ENCODE data around the gene PAF1.

PAF1 gene

DNA sequence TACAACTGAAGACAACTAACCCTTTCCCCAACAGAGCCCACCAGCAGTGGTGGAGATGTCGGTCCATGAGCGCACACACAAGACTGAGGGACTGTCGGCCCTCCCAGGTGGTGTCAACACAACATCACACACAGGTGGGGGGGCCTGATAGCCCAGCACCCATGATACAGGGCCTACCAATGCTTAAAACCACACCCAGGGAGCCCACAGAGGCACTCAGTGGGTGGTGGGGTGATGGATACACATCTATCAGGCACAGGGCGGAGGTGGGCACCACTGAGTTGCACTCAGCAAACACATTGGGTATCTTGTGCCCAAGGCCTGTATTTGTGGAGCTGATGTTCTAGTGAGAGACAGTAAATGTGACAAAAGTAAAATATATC is 8.8 kb upstream of the PAF1 start:
- 0 out of 22 replicates have a peak, but pooled peaks cover 0 to 6% (median 0%) of the 10 kb centered on the region in 11 experiments for H4K20me1 ChIP-seq
- peak overlapping the region; percentile 89 to 100 (median 99) for H3K27ac ChIP-seq
- peaks cover 0 to 9% (median 4%) of the 10 kb centered on the region in 11 experiments; a peak in 4 of 22 replicates for H3K9me3 ChIP-seq (replicated peaks in 1 of 11)
- H3K36me3 ChIP-seq, result peaks cover 14 to 39% (median 26%) of the 10 kb centered on the region in 11 experiments
- no peaks in the 10 kb centered on the region for H3K27me3 ChIP-seq
- H3K4me2 ChIP-seq, result peak overlapping the region; percentile 15 to 99 (median 96)
- peaks cover 74 to 89% (median 78%) of the 10 kb centered on the region in 10 experiments for H3K4me1 ChIP-seq
- 0 out of 20 replicates have a peak overlapping the region, but pooled peaks of 2 of the 10 experiments have one; percentile 8 to 25 for H3K4me3 ChIP-seq
- H3K9ac ChIP-seq, result peak overlapping the region; percentile 19 to 99 (median 93); a peak in 19 of 22 replicates
- TF ChIP-seq Cebpa-rat (IDR thresholded peaks at IDR 0.05), result no peak

DNA sequence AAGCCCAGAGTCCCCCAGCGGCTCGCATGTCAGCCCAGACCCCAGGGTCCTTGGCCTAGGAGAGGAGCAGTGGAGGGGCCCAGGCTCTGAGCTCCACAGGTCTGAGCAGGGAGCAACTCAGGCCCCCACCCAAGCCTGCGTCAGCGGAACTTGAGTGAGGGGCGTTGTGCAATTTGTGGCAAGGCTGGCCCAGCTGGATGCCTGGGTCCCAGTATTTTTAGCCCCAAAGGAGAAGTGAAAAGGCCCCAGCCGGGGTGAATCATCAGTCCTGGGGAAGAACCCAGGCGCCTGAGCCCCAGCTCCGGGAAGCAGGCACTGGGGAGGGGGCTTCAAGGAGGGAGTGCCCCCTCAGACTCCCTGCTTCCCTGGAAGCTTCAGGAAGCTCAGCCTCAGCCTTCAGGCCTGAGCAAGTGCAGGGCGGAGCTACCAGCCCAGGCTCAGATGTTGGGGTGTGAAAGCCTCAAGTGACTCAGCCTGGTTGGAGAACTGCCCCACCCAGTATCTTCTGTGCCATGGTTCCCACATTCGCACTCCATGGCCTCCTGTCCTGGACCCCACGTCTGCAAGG is 7.5 kb upstream of the PAF1 start:
- peak overlapping the region; percentile 61 to 99 (median 96) for H3K4me2 ChIP-seq
- H3K27ac ChIP-seq, result peak overlapping the region; percentile 89 to 100 (median 99)
- H3K36me3 ChIP-seq, result peaks cover 23 to 49% (median 36%) of the 10 kb centered on the region in 11 experiments
- TF ChIP-seq Cebpa-rat (IDR thresholded peaks at IDR 0.05), result peak; percentile 82 to 100 (median 97)
- H3K9ac ChIP-seq, result peak overlapping the region; percentile 81 to 99 (median 93)
- peaks cover 0 to 9% (median 4%) of the 10 kb centered on the region in 11 experiments; a peak in 4 of 22 replicates for H3K9me3 ChIP-seq (replicated peaks in 1 of 11)
- peak overlapping the region in 9 of 10 experiments; percentile 23 to 62 (median 46); a peak in 15 of 20 replicates for H3K4me3 ChIP-seq
- H4K20me1 ChIP-seq, result 0 out of 22 replicates have a peak, but pooled peaks cover 0 to 6% (median 0%) of the 10 kb centered on the region in 11 experiments
- H3K4me1 ChIP-seq, result peaks cover 61 to 87% (median 69%) of the 10 kb centered on the region in 10 experiments
- H3K27me3 ChIP-seq, result no peaks in the 10 kb centered on the region

DNA sequence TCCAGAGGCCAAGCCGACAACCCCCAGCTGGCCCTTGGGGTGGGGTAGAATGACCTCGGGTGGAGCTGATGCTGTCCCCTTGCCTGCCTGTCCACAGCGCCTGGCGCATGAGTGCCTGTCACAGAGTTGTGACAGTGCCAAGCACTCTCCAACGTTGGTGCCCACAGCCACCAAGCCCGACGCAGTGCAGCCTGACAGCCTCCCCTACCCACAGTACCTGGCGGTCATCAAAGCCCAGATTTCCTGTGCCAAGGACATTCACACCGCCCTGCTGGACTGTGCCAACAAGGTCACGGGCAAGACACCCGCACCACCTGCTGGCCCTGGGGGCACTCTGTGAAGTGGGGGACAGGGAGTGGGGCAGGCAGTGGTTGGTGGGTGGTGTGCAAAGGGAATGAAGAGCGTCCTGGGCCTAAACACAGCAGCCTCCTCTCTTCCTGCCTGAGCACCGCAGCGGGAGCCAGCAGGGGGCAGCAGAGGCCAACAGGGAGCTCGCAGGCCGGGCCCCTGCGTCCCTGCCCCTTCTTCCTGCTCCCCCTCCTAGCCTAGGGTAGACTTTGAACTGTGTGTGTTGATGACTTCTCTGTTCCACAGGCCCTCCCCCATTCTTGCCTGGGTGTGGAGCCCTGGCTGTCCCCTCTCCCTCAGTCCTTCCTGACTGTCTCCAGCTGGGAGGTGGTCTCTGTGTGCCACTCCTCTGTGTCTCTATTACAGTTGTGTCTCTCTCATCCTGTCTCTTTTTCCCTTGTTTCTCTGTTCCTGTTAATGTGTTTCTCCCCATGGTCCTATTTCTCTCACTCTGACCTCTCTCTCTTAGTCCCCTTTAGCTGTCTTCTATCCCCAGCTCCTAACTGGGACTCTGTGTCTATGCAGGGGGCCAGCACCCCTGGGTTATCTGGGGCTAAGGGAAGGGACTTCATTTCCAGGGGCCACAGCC is 6.7 kb upstream of the PAF1 start:
- no peaks in the 10 kb centered on the region for H3K27me3 ChIP-seq
- peak overlapping the region; percentile 61 to 99 (median 96) for H3K4me2 ChIP-seq
- peaks cover 55 to 94% (median 69%) of the 10 kb centered on the region in 10 experiments for H3K4me1 ChIP-seq
- TF ChIP-seq Cebpa-rat (IDR thresholded peaks at IDR 0.05), result no peak
- H3K9me3 ChIP-seq (replicated peaks in 1 of 11), result peaks cover 0 to 9% (median 4%) of the 10 kb centered on the region in 11 experiments; a peak in 4 of 22 replicates
- H3K9ac ChIP-seq, result peak overlapping the region; percentile 81 to 99 (median 93)
- H3K4me3 ChIP-seq, result peak overlapping the region in 9 of 10 experiments; percentile 23 to 62 (median 46); a peak in 15 of 20 replicates
- 0 out of 22 replicates have a peak, but pooled peaks cover 0 to 6% (median 0%) of the 10 kb centered on the region in 11 experiments for H4K20me1 ChIP-seq
- H3K36me3 ChIP-seq, result peaks cover 25 to 54% (median 39%) of the 10 kb centered on the region in 11 experiments
- H3K27ac ChIP-seq, result peak overlapping the region; percentile 89 to 100 (median 99)

DNA sequence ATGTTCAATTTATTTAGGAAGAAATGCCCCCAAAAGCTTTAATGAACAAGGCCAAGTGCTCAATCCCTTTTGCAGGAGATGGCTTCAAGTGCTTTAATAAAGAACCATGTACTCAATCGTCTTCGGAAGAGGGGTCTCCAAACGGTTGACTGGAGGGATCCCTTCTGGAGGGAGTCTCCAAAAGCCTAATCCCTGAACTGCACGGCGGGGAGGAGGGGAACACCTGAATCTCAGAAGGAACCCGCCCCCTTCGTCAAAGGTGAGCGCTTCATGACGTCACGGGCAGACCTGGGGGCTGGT is 505 bp downstream of the PAF1 start:
- Histone ChIP-seq H3K9ac (peak overlapping the region; percentile 92 to 99 (median 95)), H3K36me3 (peaks cover 60 to 76% (median 67%) of the 10 kb centered on the region in 11 experiments), H3K27ac (peak overlapping the region; percentile 88 to 98 (median 96))

DNA sequence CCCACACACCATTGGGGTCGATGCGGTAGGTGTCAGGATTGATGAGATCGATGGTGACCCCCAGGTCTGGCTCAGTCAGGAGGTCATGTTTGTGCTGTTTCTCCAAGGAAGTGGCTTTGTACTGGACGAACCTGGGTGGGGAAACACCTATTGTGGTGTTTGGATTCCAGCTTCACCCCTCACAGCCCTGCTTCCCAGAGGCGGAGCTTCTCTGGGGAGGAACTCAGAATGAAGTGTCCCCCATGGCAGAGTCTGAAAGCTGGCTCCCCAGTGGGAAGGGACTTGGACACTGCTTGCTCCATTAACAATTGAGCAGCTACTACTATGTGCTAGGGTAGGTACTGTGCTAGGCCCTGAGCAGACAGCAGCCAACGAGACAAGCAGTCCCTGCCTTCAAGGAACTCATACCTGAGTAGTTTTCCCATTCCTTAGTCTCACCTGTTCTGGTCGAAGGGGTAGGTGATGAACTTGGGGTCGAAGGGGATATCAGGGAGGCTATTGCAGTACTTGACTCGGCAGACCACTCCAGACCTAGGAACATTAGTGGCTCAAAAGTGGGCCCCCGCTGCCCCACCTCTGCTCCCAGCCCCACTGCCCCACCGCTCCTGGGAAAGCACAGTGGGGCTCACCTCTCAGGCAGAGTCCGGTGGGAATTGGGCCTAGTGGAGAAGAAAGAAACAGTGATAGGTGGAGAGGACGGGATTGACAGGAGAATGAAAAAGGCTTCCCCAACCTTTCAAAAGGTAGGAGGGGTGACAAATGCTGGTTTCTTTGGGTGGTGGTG is 1.1 kb downstream of the PAF1 start:
- H3K9ac ChIP-seq, result peak overlapping the region; percentile 92 to 99 (median 95)
- H3K9me3 ChIP-seq (replicated peaks in 1 of 11), result no peaks in the 10 kb centered on the region
- H3K27me3 ChIP-seq, result no peaks in the 10 kb centered on the region
- TF ChIP-seq Cebpa-rat (IDR thresholded peaks at IDR 0.05), result no peak
- H3K36me3 ChIP-seq, result peaks cover 60 to 76% (median 67%) of the 10 kb centered on the region in 11 experiments
- peak overlapping the region; percentile 88 to 98 (median 96); a peak in 19 of 22 replicates for H3K27ac ChIP-seq
- peak overlapping the region; percentile 82 to 97 (median 88) for H3K4me3 ChIP-seq
- peaks cover 24 to 67% (median 34%) of the 10 kb centered on the region in 10 experiments for H3K4me1 ChIP-seq
- H4K20me1 ChIP-seq, result peaks cover 0 to 34% (median 12%) of the 10 kb centered on the region in 11 experiments; a peak in 12 of 22 replicates
- peak overlapping the region; percentile 76 to 95 (median 92) for H3K4me2 ChIP-seq

More for the DNA sequence above, 505 bp downstream of the PAF1 start:
- peaks cover 0 to 29% (median 9%) of the 10 kb centered on the region in 11 experiments; a peak in 12 of 22 replicates for H4K20me1 ChIP-seq
- H3K4me1 ChIP-seq, result peaks cover 24 to 67% (median 31%) of the 10 kb centered on the region in 10 experiments
- H3K9me3 ChIP-seq (replicated peaks in 1 of 11), result no peaks in the 10 kb centered on the region
- peak overlapping the region; percentile 76 to 95 (median 92) for H3K4me2 ChIP-seq
- peak overlapping the region; percentile 82 to 97 (median 88) for H3K4me3 ChIP-seq
- TF ChIP-seq Cebpa-rat (IDR thresholded peaks at IDR 0.05), result no peak
- no peaks in the 10 kb centered on the region for H3K27me3 ChIP-seq

DNA sequence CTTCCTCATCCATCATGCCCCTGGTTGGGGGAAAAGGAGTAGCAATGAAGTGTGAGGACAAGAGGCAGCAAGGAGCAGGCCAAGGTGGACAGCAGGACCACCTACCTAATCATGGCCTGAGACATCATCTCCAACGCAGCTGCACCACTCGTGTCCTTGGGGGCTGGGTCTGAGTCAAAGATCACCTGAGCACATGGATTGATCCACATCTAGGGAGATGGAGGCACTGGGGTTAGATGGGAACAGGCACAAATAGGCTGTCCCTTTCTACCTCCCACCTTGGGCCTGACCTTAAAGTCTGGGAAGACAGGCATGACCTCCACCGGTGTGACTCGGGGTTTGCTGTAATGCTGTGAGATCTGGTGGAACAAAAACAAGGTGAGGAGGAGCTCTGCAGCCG is 2.2 kb downstream of the PAF1 start:
- Histone ChIP-seq H3K27me3 (no peaks in the 10 kb centered on the region), H3K4me1 (peaks cover 24 to 64% (median 33%) of the 10 kb centered on the region in 10 experiments), H3K27ac (no peak overlapping the region), H3K9me3 (replicated peaks in 1 of 11) (no peaks in the 10 kb centered on the region), H3K4me2 (no peak overlapping the region), H3K36me3 (peaks cover 63 to 75% (median 68%) of the 10 kb centered on the region in 11 experiments), H4K20me1 (peaks cover 0 to 34% (median 13%) of the 10 kb centered on the region in 11 experiments; a peak in 13 of 22 replicates), H3K4me3 (no peak overlapping the region), H3K9ac (peak overlapping the region in 2 of 11 experiments; percentile 93 to 99; a peak in 2 of 22 replicates)
- TF ChIP-seq Cebpa-rat (IDR thresholded peaks at IDR 0.05), result no peak

DNA sequence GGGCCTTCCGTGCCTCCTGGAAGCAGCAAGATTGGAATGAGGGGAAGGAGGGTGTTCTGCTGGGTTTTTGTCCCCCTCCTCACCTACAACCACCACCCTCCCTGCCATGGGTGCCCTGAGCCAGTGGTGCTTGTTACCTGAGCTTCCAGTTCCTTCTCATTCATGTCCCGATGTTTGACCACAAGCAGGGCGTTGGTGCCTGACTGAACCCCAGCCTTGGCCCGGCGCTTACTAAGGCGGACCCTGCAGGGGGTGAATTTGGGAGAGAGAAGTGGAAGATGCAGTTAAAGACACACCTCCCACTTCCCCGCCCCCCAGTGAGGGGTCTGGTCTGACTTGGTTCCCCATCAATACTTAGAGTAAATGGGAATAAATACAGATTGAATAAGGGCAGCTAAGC is 4.3 kb downstream of the PAF1 start:
- no peaks in the 10 kb centered on the region for H3K27me3 ChIP-seq
- no peak for TF ChIP-seq Cebpa-rat (IDR thresholded peaks at IDR 0.05)
- H3K4me1 ChIP-seq, result peaks cover 12 to 45% (median 20%) of the 10 kb centered on the region in 10 experiments
- H3K4me2 ChIP-seq, result no peak overlapping the region; a peak in 1 of 22 replicates
- H3K27ac ChIP-seq, result no peak overlapping the region
- H3K9ac ChIP-seq, result peak overlapping the region in 7 of 11 experiments; percentile 5 to 57 (median 27); a peak in 3 of 22 replicates
- H3K9me3 ChIP-seq (replicated peaks in 1 of 11), result no peaks in the 10 kb centered on the region
- peaks cover 0 to 55% (median 16%) of the 10 kb centered on the region in 11 experiments; a peak in 14 of 22 replicates for H4K20me1 ChIP-seq
- peaks cover 79 to 84% (median 82%) of the 10 kb centered on the region in 11 experiments for H3K36me3 ChIP-seq
- no peak overlapping the region for H3K4me3 ChIP-seq

Measured in BLaER1 treated with 17β-estradiol and CSF1 and Interleukin-3, amounts not matched to agents 10 nM and 100 nM (cell line).